GM10266 (cell line): ENCODE results near the gene ZNF821.
"Not testable (repeated sequence)": the region's sequence is repeated elsewhere in the genome, so short reads cannot be mapped to it uniquely, and the experiment has no call there.

Experiments used
- DNase-seq: peaks from one replicate; pipeline ENCODE4 v3.0.0; 2012; ENCODE audit errors: extremely low spot score
- CTCF ChIP-seq: IDR thresholded peaks from 2 replicates; pipeline ENCODE4 v1.5.1; 2012; ENCODE audit warnings: mild to moderate bottlenecking, low read depth; ENCODE audit not compliant: control insufficient read depth, insufficient read depth; ENCODE audit errors: missing control alignments

The ZNF821 gene

GRCh38 chr16:71834291-71834690, 49.7 kb downstream of the ZNF821 start:
- TF ChIP-seq CTCF, result no peak
- no peak for DNase-seq

- not testable (repeated sequence) for DNase-seq
Measured at GRCh38 chr16:71832112-71832511, 51.9 kb downstream of the ZNF821 start.

- not testable (repeated sequence) for DNase-seq
Measured at GRCh38 chr16:71831698-71832097, 52.3 kb downstream of the ZNF821 start.

DNA sequence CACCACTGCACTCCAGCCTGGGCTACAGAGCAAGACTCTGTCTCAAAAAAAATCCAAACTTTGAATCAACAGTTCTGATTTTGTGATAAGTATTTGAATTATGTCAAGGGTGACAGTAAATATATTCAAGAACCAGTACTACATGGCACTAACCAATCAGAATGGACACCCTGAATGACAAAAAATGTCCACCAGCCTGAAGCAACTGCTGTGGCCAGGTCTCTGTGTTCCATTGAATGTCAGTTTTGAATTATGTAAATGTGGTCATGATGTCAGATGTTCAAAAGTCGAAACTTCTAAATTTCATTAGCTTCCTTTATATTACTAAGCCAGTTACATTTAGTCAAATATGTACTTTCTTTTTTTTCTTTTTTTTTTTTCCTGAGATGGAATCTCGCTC, 53.6 kb downstream of the ZNF821 start:
- DNase-seq, result no peak
- TF ChIP-seq CTCF, result no peak

DNA sequence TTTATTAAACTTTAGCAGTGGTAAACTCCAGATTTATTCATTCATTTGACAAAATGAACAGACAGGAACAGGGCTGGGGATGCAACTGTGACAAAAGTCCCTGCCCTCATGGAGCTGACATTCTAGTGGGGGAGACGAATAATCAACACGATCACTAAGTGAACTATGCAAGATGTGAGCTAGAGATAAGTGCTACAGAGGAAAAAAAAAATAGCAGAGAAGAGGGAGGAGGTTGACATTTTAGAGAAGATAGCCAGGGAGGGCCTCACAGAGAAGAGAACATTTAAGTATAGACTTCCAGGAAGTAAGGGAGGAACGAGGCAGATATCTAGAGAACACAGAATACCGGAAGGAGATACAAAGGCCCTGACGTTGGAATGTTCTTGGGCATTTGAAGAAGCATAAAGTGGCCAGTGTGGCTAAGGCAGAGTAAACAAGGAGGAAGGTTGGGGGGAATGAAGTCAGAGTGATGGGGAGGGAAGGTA, 57.4 kb downstream of the ZNF821 start:
- TF ChIP-seq CTCF, result no peak
- DNase-seq, result no peak

DNA sequence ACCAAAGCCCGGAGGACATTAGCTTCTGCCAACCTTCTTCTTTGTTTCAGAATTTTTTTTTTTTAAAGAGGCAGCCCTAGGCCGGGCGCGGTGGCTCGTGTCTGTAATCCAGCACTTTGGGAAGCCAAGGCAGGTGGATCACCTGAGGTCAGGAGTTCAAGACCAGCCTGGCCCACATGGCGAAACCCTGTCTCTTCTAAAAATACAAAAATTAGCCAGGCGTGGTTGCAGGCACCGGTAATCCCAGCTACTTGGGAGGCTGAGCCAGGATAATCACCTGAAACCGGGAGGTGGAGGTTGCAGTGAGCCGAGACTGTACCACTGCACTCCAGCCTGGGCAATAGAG, 66.9 kb downstream of the ZNF821 start:
- not testable (repeated sequence) for DNase-seq

DNA sequence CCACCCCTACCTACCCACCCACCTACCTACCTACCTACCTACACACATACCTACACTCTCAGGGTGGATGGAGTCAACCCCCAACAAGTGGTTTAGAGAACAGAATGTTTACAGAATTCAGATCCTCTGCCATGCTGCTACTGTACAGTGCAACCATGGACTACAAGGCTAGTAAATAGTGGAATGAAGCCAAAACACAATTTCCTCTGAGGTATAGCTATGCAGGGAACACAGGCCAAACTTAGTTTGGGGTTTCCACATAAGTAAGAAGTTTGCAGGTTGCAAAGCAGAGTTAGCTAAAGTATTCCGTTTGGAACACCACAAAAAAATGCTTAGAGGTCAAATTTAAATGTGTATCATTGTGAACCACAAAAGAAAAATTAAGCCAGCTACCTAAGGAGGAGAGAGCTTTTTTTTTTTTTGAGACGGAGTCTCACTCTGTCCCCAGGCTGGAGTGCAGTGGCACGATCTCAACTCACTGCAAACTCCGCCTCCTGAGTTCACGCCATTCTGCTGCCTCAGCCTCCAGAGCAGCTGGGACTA, 72.7 kb downstream of the ZNF821 start:
- DNase-seq, result no peak
- TF ChIP-seq CTCF, result no peak

DNA sequence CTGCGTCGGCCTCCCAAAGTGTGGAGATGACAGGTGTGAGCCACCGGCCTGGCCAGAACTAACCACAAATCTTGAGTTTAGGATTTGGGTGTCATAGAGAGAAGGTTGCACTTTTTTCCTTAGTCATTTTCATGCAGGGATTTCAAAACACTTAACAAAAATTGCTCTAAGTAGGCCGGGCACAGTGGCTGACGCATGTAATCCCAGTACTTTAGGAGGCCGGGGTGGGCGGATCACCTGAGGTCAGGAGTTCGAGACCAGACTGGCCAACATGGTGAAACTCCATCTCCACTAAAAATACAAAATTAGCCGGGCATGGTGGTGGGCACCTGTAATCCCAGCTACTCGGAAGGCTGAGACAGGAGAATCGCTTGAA, 73.8 kb downstream of the ZNF821 start:
- not testable (repeated sequence) for DNase-seq
